Upper lobe of left lung (tissue), 6 donors: ENCODE measurements around the gene SPATA24. TPM values are rescaled to one million over a fixed set of nuclear protein-coding genes. Genes with fewer than 3 reads are reported as not detected.

Experiments
- ATAC-seq, 2 donors: fragments of 200-7000 bp; cut with Tn5 transposase; one replicate each; pipeline ENCODE4 v1.9.1; 2022; ENCODE audit warnings: mild to moderate bottlenecking in 2 of 2, moderate library complexity in 2 of 2; ENCODE audit not compliant: low FRiP score in 2 of 2
- DNase-seq, 2 donors: peaks; one replicate each; pipeline ENCODE4 v3.0.0-alpha.2; 2019 to 2020
- H3K27ac ChIP-seq, 4 donors: fragments of 200-600 bp; sonication (generic); one replicate each; pipeline ENCODE4 v1.5.1; 2016 to 2019
- H3K27me3 ChIP-seq, 4 donors: fragments of 200-600 bp; sonication (generic); one replicate each; pipeline ENCODE4 v1.5.1; 2017 to 2019
- H3K36me3 ChIP-seq, 4 donors: fragments of 200-600 bp; sonication (generic); one replicate each; pipeline ENCODE4 v1.5.1; 2016 to 2019
- H3K4me1 ChIP-seq, 4 donors: fragments of 200-600 bp; sonication (generic); one replicate each; pipeline ENCODE4 v1.5.1; 2018 to 2019
- H3K4me3 ChIP-seq, 4 donors: fragments of 200-600 bp; sonication (generic); one replicate each; pipeline ENCODE4 v1.5.1; 2017 to 2019; ENCODE audit warnings: mild to moderate bottlenecking in 2 of 4, moderate library complexity in 1 of 4
- H3K9me3 ChIP-seq, 4 donors: fragments of 200-600 bp; sonication (generic); one replicate each; pipeline ENCODE4 v1.5.1; 2018 to 2019
- CTCF ChIP-seq, 6 experiments: fragments of 450-650 bp in 4 of 6; fragments of 200-600 bp in 2 of 6; sonication (generic) in 2 of 6; IDR thresholded peaks; one replicate each; pipeline ENCODE4 v1.5.1; 2016 to 2019; ENCODE audit warnings: antibody characterized with exemption in 6 of 6
- EP300 ChIP-seq, 4 donors: sonication (generic); formaldehyde crosslinking; IDR thresholded peaks; one replicate each; pipeline ENCODE4 v1.5.1; 2017; ENCODE audit warnings: antibody characterized with exemption in 4 of 4, control low read depth in 2 of 4
- POLR2A ChIP-seq, 4 donors: fragments of 450-650 bp; IDR thresholded peaks; one replicate each; pipeline ENCODE4 v1.5.1; 2016 to 2017; ENCODE audit warnings: antibody characterized with exemption in 4 of 4, mild to moderate bottlenecking in 2 of 4
- POLR2AphosphoS5 ChIP-seq, 2 donors: sonication (generic); formaldehyde crosslinking; IDR thresholded peaks; one replicate each; pipeline ENCODE4 v1.5.1; 2017; ENCODE audit warnings: antibody characterized with exemption in 2 of 2
- WGBS, 2 donors: methylation state at CpG; one replicate each; pipeline ENCODE4 v1.1.5; 2017 to 2018; 5-methylcytosine and 5-hydroxymethylcytosine counted together
- total RNA-seq, 6 donors: library from RNA; depleted of rRNA in 4 of 6; stranded (reverse); fragments of >200 nt in 4 of 6; gene quantifications; one replicate each; pipeline versions ENCODE4 v1.1.0 to v1.2.1, GENCODE V29; 2016 to 2021
- donor health status: DM: no; HTN: no; CAD: no; lungs with moderate emphysema.
- donor health status: DM: no; HTN: yes; CAD: no; lungs with severe emphysema.

The SPATA24 gene
- total RNA-seq = 1 to 10 TPM in 5 of 6 donors, not detected in 1; 2.9 to 6.3 (median 4.8) TPM

DNA sequence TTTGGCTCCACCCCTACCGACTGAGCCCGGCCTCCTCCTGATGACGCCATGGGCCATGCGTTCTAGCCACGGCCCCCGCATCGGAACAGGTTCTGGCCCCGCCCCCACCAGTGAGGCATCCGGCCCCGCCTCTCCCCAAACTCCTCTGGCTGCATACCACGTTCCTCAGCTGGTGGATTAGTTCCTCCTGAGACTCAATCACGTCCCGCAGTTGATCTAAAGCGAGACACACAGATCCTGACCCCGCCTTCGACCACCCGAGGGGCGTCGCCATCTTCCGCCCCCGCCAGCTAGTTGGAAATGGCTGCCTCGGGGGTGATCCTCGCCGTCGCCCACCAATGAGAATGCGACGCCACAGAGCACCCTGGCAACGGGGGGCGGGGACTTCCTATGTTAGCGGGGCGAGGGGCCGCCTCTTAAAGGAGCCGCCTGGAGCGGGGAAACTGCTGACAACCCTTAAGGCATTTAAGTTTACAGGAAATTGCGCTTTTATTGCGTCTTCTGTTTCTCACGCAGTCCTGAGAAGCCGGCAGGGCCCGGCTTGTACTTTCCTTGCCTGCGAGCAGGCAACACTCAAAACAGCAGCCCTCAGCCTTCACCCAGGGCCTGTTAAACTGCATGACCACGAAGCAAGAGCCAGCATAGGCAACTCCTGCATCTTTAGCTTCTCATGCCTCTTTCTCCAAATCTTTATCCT, at the start of gene SPATA24:
Gene SPATA24, minus strand, starts transcription at position 303 of the 697 bp plus-strand sequence. Its CDS starts 29 bp downstream, at position 274.
- 0 to 1% methylated on average over 20 to 41 of the region's 41 CpGs for WGBS, 2 donors
- peaks cover 13 to 18% (median 15%) of the 10 kb centered on the region in 4 donors for H3K4me1 ChIP-seq
- no peaks in the 10 kb centered on the region for H3K9me3 ChIP-seq
- ATAC-seq (peak; percentile 96 to 98), DNase-seq (peak; percentile 97 to 99)
- peak within 1 kb of the TSS; percentile 25 to 62 (median 56) for H3K4me3 ChIP-seq
- H3K27ac ChIP-seq = peak within 1 kb of the TSS; percentile 86 to 95 (median 89)
- no peaks in the 10 kb centered on the region for H3K36me3 ChIP-seq
- peak in 1 of 6 experiments; percentile 7 for TF ChIP-seq CTCF (IDR thresholded peaks at IDR 0.05)
- TF ChIP-seq EP300 (IDR thresholded peaks at IDR 0.05) = no peak
- peak; percentile 43 to 71 for TF ChIP-seq POLR2AphosphoS5 (IDR thresholded peaks at IDR 0.05)
- TF ChIP-seq POLR2A (IDR thresholded peaks at IDR 0.05) = peak in 1 of 4 donors; percentile 51
- H3K27me3 ChIP-seq = no peaks in the 10 kb centered on the region

DNA sequence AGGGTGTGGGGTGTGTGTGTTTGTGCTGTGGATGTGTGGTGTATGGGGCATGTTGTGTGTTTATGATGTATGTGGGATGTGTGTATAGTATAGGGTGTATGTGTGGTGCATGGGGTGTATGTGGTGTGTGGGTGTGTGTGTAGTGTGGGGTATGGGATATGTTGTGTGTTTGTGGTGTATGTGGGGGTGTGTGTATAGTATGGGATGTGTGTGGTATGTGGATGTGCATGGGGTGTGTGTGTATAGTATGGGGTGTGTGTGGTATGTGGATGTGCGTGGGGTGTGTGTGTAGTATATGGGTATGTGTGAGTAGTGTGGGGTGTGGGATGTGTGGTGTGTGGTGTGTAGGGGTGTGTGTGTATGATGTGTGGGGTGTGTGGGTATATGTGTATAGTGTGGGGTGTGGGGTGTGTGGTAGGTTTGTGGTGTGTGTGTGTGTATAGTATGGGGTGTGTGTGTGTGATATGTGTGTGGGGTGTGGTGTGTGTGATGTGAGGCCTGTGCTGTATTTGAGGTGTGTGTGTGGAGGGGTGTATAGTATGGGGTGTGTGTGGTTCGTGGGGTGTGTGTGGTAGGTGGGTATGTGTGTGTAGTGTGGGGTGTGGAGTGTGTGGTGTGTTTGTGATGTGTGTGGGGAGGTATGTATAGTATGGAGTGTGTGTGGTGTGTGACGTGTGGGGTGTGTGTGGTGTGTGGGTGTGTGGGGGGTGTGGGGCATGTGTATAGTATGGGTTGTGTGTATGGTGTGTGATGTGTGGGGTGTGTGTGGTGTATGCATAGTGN, 48.2 kb upstream of the SPATA24 start:
- TF ChIP-seq CTCF (IDR thresholded peaks at IDR 0.05) (no peak), POLR2A (IDR thresholded peaks at IDR 0.05) (no peak), EP300 (IDR thresholded peaks at IDR 0.05) (no peak), POLR2AphosphoS5 (IDR thresholded peaks at IDR 0.05) (no peak)

DNA sequence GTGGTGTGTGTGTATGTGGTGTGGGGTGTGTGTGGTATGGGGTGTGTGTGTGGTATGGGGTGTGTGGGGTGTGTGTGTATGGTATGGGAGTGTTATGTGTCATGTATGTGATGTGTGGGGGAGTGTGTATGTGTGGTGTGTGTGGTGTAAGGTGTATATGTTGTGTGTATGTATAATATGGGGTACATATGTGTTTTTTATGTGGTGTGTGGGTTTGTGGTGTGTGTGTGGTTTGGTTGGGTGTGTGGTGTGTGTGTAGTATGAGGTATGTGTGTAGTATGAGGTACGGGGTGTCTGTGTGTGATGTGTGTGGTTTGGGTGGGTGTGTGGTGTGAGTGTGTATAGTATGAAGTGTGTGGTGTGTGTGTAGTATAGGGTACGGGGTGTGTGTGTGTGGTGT, 47.3 kb upstream of the SPATA24 start:
- Histone ChIP-seq H3K4me3 (no peak overlapping the region), H3K36me3 (peaks cover 0 to 57% (median 3%) of the 10 kb centered on the region in 4 donors), H3K4me1 (peaks cover 0 to 5% (median 0%) of the 10 kb centered on the region in 4 donors), H3K27me3 (no peaks in the 10 kb centered on the region), H3K27ac (no peak overlapping the region), H3K9me3 (no peaks in the 10 kb centered on the region)
- ATAC-seq (peak in 1 of 2 donors; percentile 56), DNase-seq (no peak)
- TF ChIP-seq CTCF (IDR thresholded peaks at IDR 0.05) (no peak), POLR2AphosphoS5 (IDR thresholded peaks at IDR 0.05) (no peak), EP300 (IDR thresholded peaks at IDR 0.05) (no peak), POLR2A (IDR thresholded peaks at IDR 0.05) (no peak)
- 84 to 86% methylated on average over 2 of the region's 2 CpGs for WGBS, 2 donors

More for the DNA sequence above, 48.2 kb upstream of the SPATA24 start:
- DNase-seq (no peak), ATAC-seq (peak in 1 of 2 donors; percentile 63)
- Histone ChIP-seq H3K27ac (no peak overlapping the region), H3K36me3 (peaks cover 0 to 56% (median 3%) of the 10 kb centered on the region in 4 donors), H3K4me1 (peaks cover 0 to under 1% (median 0%) of the 10 kb centered on the region in 4 donors), H3K9me3 (no peaks in the 10 kb centered on the region), H3K27me3 (no peaks in the 10 kb centered on the region), H3K4me3 (no peak overlapping the region)
- WGBS, 2 donors = 79 to 88% methylated on average over 3 of the region's 3 CpGs

DNA sequence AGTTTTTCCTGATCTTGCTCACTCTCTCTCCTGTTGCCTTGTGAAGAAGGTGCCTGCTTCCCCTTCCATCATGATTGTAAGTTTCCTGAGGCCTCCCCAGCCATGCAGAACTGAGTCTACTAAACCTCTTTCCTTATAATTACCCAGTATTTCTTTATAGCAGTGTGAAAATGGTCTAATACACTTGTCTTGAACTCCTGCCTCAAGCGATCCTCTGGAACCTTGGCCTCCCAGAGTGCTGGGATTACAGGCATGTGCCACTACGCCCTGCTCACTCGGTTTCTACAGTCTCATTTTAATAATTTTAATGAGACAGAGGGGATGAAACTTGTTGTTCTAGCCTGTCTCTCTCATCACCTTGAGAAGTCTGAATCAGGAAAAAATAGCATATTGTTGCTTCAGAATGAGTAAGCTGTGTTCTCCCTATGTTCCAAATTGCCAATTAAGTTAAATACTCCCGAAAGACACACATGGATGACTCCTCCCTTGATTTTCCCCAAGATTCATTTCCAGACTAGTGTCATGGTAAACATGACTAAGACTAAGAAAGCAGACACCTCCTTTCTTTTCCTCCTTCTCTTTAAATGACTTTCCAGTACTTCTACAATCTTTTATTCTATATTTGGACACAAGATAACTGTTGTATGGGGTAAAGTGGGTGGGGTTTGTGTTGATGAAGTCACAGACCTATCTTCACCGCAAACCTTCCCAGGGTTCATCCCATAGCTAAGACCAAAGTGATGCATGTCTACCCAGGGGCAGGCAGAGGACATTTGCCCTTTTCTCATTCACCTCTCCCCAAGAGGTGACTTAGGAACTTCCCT, 43.3 kb upstream of the SPATA24 start:
- peak overlapping the region in 2 of 4 donors; percentile 26 to 32 for H3K27ac ChIP-seq
- no peaks in the 10 kb centered on the region for H3K27me3 ChIP-seq
- peak in 1 of 2 donors; percentile 74 for ATAC-seq
- TF ChIP-seq POLR2A (IDR thresholded peaks at IDR 0.05) (no peak), POLR2AphosphoS5 (IDR thresholded peaks at IDR 0.05) (no peak), CTCF (IDR thresholded peaks at IDR 0.05) (no peak), EP300 (IDR thresholded peaks at IDR 0.05) (no peak)
- no peaks in the 10 kb centered on the region for H3K9me3 ChIP-seq
- peaks cover 4 to 8% (median 5%) of the 10 kb centered on the region in 4 donors for H3K4me1 ChIP-seq
- H3K36me3 ChIP-seq = peaks cover 0 to 37% (median 0%) of the 10 kb centered on the region in 4 donors
- no peak for DNase-seq
- 83 to 95% methylated on average over 5 of the region's 5 CpGs for WGBS, 2 donors
- H3K4me3 ChIP-seq = no peak overlapping the region
